CD4-positive, CD25-positive, alpha-beta regulatory T cell (primary cell): ENCODE results near the gene RAB2B. TPM values are rescaled to one million over a fixed set of nuclear protein-coding genes. Genes with fewer than 3 reads are reported as not detected.

Experiments used
- ATAC-seq, 2 donors: fragments of 150-1000 bp; cut with Tn5 transposase; one replicate each; pipeline ENCODE4 v1.10.0; 2021; ENCODE audit warnings: low read depth in 2 of 2, moderate number of reproducible peaks in 2 of 2, moderate library complexity in 1 of 2
- DNase-seq, 3 donors: peaks; one replicate each; pipeline versions ENCODE4 v3.0.0 to v3.0.0-alpha.2; 2012 to 2022; ENCODE audit warnings: mixed read lengths in 1 of 3
- H3K27ac ChIP-seq: one replicate; pipeline ENCODE4 v1.7.0; 2013; ENCODE audit warnings: mild to moderate bottlenecking, low read length; ENCODE audit not compliant: insufficient read depth, poor library complexity, severe bottlenecking
- H3K27me3 ChIP-seq: one replicate; pipeline ENCODE4 v1.7.0; 2013; ENCODE audit warnings: low read length; ENCODE audit not compliant: control insufficient read depth, insufficient read depth
- H3K36me3 ChIP-seq: one replicate; pipeline ENCODE4 v1.7.0; 2013; ENCODE audit warnings: mild to moderate bottlenecking, low read length, moderate library complexity; ENCODE audit not compliant: control insufficient read depth, insufficient read depth
- H3K4me1 ChIP-seq: 2 replicates; pipeline ENCODE4 v1.7.0; 2013; ENCODE audit warnings: mild to moderate bottlenecking, low read length; ENCODE audit not compliant: insufficient read depth, control insufficient read depth, poor library complexity, severe bottlenecking
- H3K4me3 ChIP-seq: one replicate; pipeline ENCODE4 v1.7.0; 2013; ENCODE audit warnings: low read depth, mild to moderate bottlenecking, low read length, moderate library complexity
- H3K9me3 ChIP-seq, 2 experiments: 1 replicate in 1 of 2; 2 replicates in 1 of 2; pipeline ENCODE4 v1.7.0; 2013; ENCODE audit warnings: low read length in 2 of 2, mild to moderate bottlenecking in 1 of 2, moderate library complexity in 1 of 2; ENCODE audit not compliant: control insufficient read depth in 2 of 2
- H3K27ac Mint-ChIP-seq, 3 donors: one replicate each; pipeline ENCODE4 v1.8.0; 2020 to 2022; ENCODE audit warnings: mild to moderate bottlenecking in 3 of 3, mixed read lengths in 3 of 3, moderate library complexity in 2 of 3
- H3K27me3 Mint-ChIP-seq: one replicate; pipeline ENCODE4 v1.8.0; 2022; ENCODE audit warnings: mild to moderate bottlenecking, mixed read lengths
- H3K36me3 Mint-ChIP-seq: one replicate; pipeline ENCODE4 v1.8.0; 2020; ENCODE audit warnings: mixed read lengths
- H3K4me1 Mint-ChIP-seq, 4 donors: one replicate each; pipeline ENCODE4 v1.8.0; 2020 to 2022; ENCODE audit warnings: mixed read lengths in 4 of 4, mild to moderate bottlenecking in 1 of 4
- H3K4me3 Mint-ChIP-seq, 4 donors: one replicate each; pipeline ENCODE4 v1.8.0; 2020 to 2022; ENCODE audit warnings: mild to moderate bottlenecking in 4 of 4, mixed read lengths in 4 of 4, moderate library complexity in 3 of 4
- H3K9me3 Mint-ChIP-seq, 7 donors: one replicate each; pipeline ENCODE4 v1.8.0; 2020 to 2022; ENCODE audit warnings: mixed read lengths in 7 of 7, mild to moderate bottlenecking in 3 of 7, moderate library complexity in 2 of 7
- polyA plus RNA-seq, 4 donors: library from polyadenylated mRNA; unstranded; fragments of 300-500 nt; fragmentation: Illumina TruSeq; gene quantifications; one replicate each; pipeline ENCODE4 v1.2.3, GENCODE V29; 2021
- total RNA-seq: library from RNA; stranded (reverse); gene quantifications from one replicate; pipeline ENCODE4 v1.2.3, GENCODE V29; 2022

The RAB2B gene
- total RNA-seq: 32.6 TPM
- 10 to 100 TPM; 12.1 to 19.8 (median 14.8) TPM for polyA plus RNA-seq

DNA sequence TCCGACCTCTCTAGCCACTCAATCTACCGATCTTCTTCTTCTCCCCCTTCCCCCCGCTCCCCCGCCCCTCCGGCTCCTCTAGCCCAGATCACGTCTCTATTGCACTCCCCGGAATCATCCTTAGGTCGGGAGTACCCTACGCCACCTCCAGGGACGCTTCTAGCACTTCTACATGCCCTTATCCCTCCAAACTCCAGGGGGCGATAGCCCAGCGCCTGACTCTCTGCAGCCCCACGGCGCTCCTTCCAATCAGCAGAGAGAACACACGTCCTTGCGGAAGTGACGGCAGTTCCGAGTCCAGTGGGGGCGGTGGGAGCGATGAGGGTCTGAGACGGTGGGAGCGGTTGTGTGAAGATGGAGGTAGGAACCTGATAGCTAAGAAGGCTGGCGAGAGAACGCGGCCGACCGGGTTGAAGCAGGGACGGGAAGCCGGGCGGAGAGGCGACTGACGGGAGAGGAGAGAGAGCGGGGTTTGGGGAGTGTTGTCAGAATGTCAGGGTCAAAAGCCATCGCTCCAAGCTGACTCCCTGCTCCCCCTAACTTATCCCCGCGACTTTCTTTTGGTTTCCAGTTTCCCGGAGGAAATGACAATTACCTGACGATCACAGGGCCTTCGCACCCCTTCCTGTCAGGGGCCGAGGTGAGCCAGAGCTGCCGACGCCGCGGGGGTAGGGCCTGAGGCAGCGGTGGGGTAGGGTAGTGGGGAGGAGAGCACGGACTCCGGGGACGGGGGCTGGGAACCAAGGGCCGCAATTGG lies at the start of gene RAB2B, which contains the start of gene TOX4:
Gene RAB2B, minus strand, starts transcription at position 35 of the 757 bp plus-strand sequence. CDS start 87 bp downstream, outside the sequence.
Gene TOX4, plus strand, starts transcription at position 271 of the 757 bp plus-strand sequence. Its CDS starts 84 bp downstream, at position 355.
- H3K9me3 Mint-ChIP-seq: no peaks in the 10 kb centered on the region
- no peaks in the 10 kb centered on the region for H3K27me3 Mint-ChIP-seq
- peaks cover 28% of the 10 kb centered on the region for H3K36me3 Mint-ChIP-seq
- Histone ChIP-seq H3K27ac (peak within 1 kb of the TSS; percentile 92), H3K36me3 (peaks cover 21% of the 10 kb centered on the region), H3K4me3 (peak within 1 kb of the TSS; percentile 92), H3K4me1 (peaks cover 27% of the 10 kb centered on the region), H3K9me3 (no peaks in the 10 kb centered on the region), H3K27me3 (no peaks in the 10 kb centered on the region)
- peak within 1 kb of the TSS; percentile 97 to 100 (median 100) for H3K4me3 Mint-ChIP-seq
- peaks cover 21 to 66% (median 45%) of the 10 kb centered on the region in 4 donors for H3K4me1 Mint-ChIP-seq
- peak; percentile 99 for ATAC-seq
- DNase-seq: peak; percentile 94 to 99 (median 98)
- peak within 1 kb of the TSS; percentile 98 to 99 (median 99) for H3K27ac Mint-ChIP-seq

DNA sequence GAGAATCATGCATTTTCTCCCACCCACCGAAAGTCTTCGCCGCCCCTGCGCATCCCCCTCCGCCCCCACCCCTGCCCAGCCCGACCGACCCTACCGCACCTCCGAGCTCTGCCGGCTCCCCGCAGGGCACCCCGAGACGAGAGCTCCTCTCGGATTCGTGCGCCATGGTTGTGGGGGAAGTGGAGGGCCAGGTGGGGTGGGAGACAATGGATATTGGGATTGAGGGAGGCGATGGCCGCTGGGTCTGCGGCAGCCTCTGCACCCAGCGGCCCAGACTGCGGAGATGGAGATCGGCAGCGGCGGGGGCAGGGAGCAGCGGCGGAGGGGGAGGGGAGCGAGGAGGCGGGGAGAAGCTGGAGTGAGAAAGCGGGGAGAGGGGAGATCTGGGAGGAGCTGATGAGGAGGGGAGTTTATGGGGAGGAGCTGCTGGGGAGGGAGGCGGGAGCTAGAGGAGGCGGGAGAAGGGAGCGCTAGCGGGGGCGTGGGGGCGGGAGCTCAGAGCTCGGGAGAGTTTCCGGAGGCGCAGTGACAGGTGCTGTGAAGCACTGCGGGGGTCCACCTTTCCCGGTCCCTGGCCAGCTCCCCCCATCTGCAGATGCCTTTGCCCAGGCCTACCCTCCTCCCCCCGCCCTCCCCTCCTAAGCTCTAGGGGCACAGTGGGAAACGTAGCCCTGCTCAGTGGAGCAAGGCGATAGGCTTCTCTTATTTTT lies 49.4 kb upstream of the RAB2B start, which contains the start of gene SALL2:
Gene SALL2, minus strand, starts transcription at position 385 of the 710 bp plus-strand sequence. Its CDS starts 219 bp downstream, at position 166.
- H3K27me3 Mint-ChIP-seq: peaks cover 24% of the 10 kb centered on the region

DNA sequence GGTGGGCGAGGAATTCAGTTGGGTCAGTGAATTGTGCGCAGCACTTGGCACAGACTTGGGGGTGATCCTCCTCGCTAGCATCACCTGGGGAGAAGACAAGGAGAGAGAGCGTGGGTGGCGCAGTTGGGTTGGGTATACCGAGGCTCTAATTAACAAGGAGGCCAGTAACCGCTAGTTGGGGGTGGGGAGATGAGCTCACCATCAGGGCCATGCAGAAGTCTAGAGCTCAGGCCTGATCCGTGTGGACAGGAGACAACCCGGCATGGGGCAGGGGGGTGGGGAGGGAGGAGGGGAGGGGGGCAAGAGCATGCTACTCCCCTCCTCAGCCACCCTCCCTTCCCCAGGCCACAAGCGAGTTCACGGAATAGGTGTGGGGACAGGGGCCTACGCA lies 48.8 kb upstream of the RAB2B start:
- H3K36me3 ChIP-seq: no peaks in the 10 kb centered on the region
- H3K36me3 Mint-ChIP-seq: no peaks in the 10 kb centered on the region
- H3K4me1 Mint-ChIP-seq: peaks cover 0 to 22% (median 5%) of the 10 kb centered on the region in 4 donors
- H3K4me3 ChIP-seq: peak overlapping the region; percentile 19
- no peaks in the 10 kb centered on the region for H3K9me3 Mint-ChIP-seq
- ATAC-seq: no peak
- peak overlapping the region; percentile 29 to 91 (median 88) for H3K4me3 Mint-ChIP-seq
- peak overlapping the region; percentile 32 to 95 (median 61) for H3K27ac Mint-ChIP-seq
- H3K27me3 ChIP-seq: no peaks in the 10 kb centered on the region
- no peaks in the 10 kb centered on the region for H3K9me3 ChIP-seq
- peaks cover 11% of the 10 kb centered on the region for H3K4me1 ChIP-seq
- no peak overlapping the region for H3K27ac ChIP-seq
- no peak for DNase-seq
- H3K27me3 Mint-ChIP-seq: peaks cover 27% of the 10 kb centered on the region

More for the DNA sequence above, 49.4 kb upstream of the RAB2B start, which contains the start of gene SALL2:
- Mint-ChIP-seq H3K9me3 (no peaks in the 10 kb centered on the region), H3K27ac (peak within 1 kb of the TSS; percentile 32 to 95 (median 61)), H3K4me1 (peaks cover 0 to 22% (median 6%) of the 10 kb centered on the region in 4 donors), H3K4me3 (peak within 1 kb of the TSS; percentile 88 to 91 (median 90)), H3K36me3 (no peaks in the 10 kb centered on the region)
- Histone ChIP-seq H3K27ac (no peak within 1 kb of the TSS), H3K27me3 (no peaks in the 10 kb centered on the region), H3K4me1 (peaks cover 11% of the 10 kb centered on the region), H3K4me3 (peak within 1 kb of the TSS; percentile 53), H3K36me3 (no peaks in the 10 kb centered on the region), H3K9me3 (no peaks in the 10 kb centered on the region)
- peak; percentile 32 to 63 (median 58) for DNase-seq
- peak; percentile 60 to 61 for ATAC-seq

DNA sequence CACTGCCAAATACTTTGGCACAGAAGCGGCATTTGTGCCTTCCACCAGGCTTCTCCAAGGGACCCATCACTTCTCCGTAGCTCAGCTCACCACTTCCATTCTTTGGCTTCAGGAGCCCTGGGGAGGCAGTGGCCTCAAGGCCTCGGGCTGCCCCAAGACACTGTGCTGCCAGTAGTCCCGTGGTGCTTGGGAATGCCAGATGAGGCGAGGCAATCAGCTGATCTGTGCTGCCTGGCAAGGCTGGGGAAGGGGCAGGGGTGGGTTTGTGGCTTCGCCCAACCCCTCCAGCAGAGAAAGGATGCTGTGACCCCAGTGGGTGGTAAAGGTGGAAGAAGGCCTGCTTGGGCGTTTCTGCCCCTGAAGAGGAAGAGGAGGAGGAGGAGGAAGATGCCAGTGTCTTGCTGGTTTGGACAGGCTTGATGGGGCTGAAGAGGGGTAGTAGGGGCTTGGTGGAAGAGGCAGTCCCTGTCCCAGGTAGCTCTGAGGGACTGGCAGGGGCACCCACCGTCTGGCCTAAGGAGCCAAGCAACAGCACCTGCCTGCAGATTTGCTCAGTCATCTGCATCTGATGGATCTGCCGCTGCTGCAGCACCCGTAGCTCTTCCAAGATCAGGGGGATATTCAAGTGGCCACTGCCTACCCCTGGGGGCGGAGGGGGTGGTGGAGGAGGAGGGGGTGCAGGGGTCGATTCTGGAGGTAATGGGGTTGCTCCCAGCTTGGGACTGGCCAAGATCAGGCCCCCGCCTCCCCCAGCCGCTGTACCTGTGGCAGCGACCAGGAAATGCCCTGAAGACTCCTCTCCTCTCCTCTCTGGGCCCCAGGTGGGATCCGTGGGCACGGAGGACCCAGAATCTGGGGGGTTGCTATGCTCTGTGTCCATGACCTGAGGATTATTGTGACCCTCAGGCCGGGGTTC lies 48.1 kb upstream of the RAB2B start:
- Mint-ChIP-seq H3K36me3 (no peaks in the 10 kb centered on the region), H3K27me3 (peaks cover 30% of the 10 kb centered on the region), H3K4me1 (peaks cover 0 to 22% (median 5%) of the 10 kb centered on the region in 4 donors), H3K9me3 (no peaks in the 10 kb centered on the region), H3K27ac (peak overlapping the region in 2 of 3 donors; percentile 32 to 95), H3K4me3 (peak overlapping the region; percentile 88 to 94 (median 90))
- H3K27ac ChIP-seq: no peak overlapping the region
- no peak overlapping the region for H3K4me3 ChIP-seq
- H3K9me3 ChIP-seq: no peaks in the 10 kb centered on the region
- ATAC-seq (no peak), DNase-seq (no peak)
- H3K36me3 ChIP-seq: no peaks in the 10 kb centered on the region
- H3K4me1 ChIP-seq: peaks cover 11% of the 10 kb centered on the region
- no peaks in the 10 kb centered on the region for H3K27me3 ChIP-seq

DNA sequence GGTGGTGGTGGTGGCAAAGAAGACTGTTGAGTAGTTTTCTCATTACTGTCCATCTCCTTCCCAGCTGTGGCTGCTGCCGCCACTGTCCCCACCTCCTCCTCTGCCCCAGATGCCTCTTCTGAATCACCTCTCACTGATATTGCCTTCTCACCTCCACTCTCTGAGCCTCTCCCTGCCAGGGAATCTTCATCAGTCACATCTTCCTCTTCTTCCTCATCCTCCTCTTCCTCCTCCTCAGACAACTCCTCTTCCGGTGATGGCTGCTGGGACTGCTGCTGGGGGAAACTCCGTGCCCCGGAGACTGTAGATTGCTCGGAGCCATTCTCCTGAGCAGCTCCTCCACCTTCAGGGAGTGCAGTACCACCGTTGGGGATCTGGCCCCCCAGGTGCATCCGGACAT lies 46.4 kb upstream of the RAB2B start:
- Histone ChIP-seq H3K27ac (no peak overlapping the region), H3K4me1 (peaks cover 11% of the 10 kb centered on the region), H3K27me3 (no peaks in the 10 kb centered on the region), H3K4me3 (no peak overlapping the region), H3K9me3 (no peaks in the 10 kb centered on the region), H3K36me3 (no peaks in the 10 kb centered on the region)
- Mint-ChIP-seq H3K4me3 (peak overlapping the region in 2 of 4 donors; percentile 4 to 17), H3K4me1 (peaks cover 0 to 22% (median 1%) of the 10 kb centered on the region in 4 donors), H3K27me3 (peaks cover 22% of the 10 kb centered on the region), H3K36me3 (no peaks in the 10 kb centered on the region), H3K27ac (peak overlapping the region in 1 of 3 donors; percentile 43), H3K9me3 (no peaks in the 10 kb centered on the region)
- DNase-seq (no peak), ATAC-seq (no peak)

DNA sequence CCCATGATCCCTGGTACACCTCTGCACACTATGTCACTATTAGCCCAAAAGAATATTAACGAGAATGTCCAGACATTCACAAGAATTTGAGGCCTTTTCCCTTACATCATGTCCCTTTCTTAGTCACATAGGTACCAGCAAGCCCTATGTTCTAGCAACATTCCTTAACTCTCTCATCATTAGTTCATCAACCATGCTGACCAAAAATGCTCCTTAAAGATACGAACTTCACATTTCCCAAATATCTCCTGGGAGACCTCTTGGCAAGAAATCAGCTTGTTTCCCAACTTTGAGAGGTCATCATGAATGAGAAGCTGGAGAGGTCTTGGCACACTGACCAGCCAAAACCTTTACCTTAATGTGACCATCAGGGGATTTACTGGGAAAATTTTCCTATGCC lies 44.7 kb upstream of the RAB2B start:
- no peak overlapping the region for H3K27ac ChIP-seq
- Mint-ChIP-seq H3K4me1 (peaks cover 0 to 15% (median 0%) of the 10 kb centered on the region in 4 donors), H3K27me3 (peaks cover 20% of the 10 kb centered on the region), H3K27ac (no peak overlapping the region), H3K36me3 (no peaks in the 10 kb centered on the region), H3K9me3 (no peaks in the 10 kb centered on the region), H3K4me3 (peak overlapping the region in 1 of 4 donors; percentile 56)
- DNase-seq (no peak), ATAC-seq (no peak)
- no peak overlapping the region for H3K4me3 ChIP-seq
- H3K9me3 ChIP-seq: no peaks in the 10 kb centered on the region
- no peaks in the 10 kb centered on the region for H3K36me3 ChIP-seq
- no peaks in the 10 kb centered on the region for H3K27me3 ChIP-seq
- H3K4me1 ChIP-seq: peaks cover 2% of the 10 kb centered on the region

DNA sequence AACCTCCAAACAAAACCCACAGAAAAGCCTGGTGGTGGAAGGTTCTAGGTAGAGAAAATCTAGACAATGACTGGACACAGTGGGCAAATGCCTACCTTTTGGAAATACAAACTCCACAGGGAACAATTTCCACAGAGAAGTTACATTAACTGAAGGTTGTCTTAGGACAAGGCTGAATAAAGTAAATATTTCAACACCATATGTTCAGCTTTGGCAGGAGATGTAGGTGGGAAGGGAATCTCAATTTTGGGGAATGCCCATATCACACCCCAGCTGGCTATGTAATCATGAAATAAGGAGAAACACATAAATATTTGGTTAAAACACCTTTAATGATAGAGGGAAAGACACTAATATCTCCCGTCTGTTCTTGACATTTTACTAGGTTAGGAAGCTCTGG lies 44.0 kb upstream of the RAB2B start:
- Histone ChIP-seq H3K27ac (no peak overlapping the region), H3K36me3 (no peaks in the 10 kb centered on the region), H3K4me1 (no peaks in the 10 kb centered on the region), H3K9me3 (no peaks in the 10 kb centered on the region), H3K4me3 (no peak overlapping the region), H3K27me3 (no peaks in the 10 kb centered on the region)
- peaks cover 20% of the 10 kb centered on the region for H3K27me3 Mint-ChIP-seq
- peak overlapping the region in 2 of 4 donors; percentile 23 to 56 for H3K4me3 Mint-ChIP-seq
- H3K27ac Mint-ChIP-seq: no peak overlapping the region
- ATAC-seq (no peak), DNase-seq (no peak)
- H3K4me1 Mint-ChIP-seq: peaks cover 0 to 14% (median 0%) of the 10 kb centered on the region in 4 donors
- H3K9me3 Mint-ChIP-seq: no peaks in the 10 kb centered on the region
- H3K36me3 Mint-ChIP-seq: no peaks in the 10 kb centered on the region
